NCI-H128 (cell line): ENCODE data around the gene PDE4C.
A peak's percentile ranks its signal among the peaks of the same experiment; 100 is the strongest.
"Not testable (repeated sequence)": the region's sequence is repeated elsewhere in the genome, so short reads cannot be mapped to it uniquely, and the experiment has no call there.

Source experiments
- DNase-seq: peaks from one replicate; lab custom pipeline; 2025; ENCODE audit not compliant: unreplicated experiment; lab: John Stamatoyannopoulos, UW

PDE4C gene

DNA sequence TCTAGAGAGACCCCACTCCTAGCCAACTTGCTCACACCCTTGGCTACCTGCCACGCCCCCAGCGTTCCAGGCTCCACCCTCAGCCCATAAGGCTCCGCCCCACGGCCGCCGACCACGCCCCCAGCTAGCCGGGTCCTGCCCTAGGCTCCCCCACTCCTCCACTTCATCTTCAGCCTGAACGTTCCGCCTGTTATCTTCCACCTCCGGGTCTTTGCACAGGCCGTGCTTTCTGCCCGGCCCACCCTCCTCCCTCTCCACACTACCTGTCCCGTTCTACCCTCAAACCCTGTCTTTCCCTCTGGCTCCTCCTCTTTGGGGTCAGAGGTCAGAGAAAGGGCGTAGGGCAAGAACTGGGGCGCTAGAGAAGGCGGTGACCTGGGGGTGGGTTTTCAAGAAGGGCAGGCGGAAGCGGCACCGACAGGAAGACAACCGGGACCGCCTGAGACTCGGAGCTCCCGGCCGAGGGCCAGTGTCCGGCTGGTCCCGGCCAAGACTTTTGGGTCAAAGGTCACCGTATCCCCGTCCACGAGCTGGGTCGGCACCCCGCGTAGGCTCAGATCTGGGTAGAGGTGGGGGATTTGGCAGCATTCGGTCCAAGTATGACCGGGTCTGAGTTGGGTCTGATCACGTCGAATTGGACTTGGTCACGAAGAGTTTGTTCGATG is 2.2 kb downstream of the PDE4C start:
- no peak for DNase-seq

DNA sequence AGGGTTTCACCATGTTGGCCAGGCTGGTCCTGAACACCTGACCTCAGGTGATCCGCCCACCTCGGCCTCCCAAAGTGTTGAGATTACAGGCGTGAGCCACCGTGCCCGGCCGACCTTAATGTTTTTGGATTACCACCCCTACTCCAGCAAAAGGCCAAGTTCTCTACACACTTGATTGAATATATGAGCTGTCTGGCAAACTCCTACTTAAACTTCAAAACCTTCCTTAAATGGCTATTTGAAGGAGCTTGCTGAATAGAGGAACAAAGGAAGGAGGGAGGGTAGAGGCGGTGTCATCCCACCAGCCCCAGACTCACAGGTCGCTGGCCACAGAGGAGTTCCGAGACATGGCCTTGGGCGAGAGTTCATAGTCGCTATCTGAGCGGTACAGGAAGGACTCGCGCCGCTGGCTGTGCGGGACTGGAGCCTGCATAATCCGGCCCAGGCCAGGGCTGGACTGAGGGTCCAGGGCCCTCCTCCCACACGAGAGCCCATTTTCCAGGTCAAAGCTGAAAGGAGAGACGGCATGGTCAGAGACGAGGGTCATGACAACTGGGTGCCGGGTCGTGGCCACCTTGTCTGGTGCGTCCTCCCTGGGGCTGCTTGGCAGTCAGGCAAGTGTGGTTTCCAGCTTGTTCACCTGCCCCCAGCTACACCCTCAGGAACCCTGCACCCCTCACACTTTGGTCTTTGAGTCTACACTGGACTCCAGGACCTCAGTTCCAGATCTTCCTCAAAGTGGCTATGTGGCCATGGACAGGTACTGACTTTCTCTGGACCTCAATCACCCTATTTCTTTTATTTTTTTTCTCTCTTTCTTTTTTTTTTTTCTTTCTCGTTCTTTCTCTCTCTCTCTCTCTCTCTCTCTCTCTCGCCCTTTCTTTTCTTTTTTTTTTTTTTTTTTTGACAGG is 4.2 kb downstream of the PDE4C start:
- DNase-seq: no peak

DNA sequence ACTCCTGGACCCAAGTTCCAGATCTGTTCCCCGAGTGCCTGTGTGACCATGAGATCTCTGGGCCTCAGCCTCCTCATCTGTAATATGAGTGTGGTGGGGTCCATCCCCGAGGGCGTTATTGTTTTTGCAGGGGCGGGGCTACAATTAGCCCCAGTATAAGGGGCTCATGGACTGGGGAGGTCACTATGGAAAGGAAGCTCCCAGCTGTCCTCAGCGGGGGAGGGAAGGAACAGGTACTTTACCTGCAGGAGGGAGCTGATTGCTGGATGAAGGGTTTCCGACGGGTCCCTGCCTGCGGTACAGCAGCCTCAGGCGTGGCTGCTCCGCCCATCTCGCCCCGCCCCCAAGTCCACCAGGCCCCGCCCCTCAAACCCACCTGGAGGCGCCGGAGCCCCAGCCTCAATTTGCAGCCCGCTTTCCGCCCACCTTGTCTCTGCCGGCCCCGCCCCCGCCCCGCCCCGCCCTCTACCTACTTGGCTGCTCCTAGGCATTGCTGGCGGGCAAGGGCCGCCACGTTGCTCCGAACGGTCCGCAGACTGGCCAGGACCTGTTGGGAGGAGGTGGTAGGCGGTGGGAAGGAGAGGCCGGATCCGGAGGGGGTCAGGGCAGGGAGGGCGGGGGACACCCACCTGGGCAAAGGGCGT is 5.5 kb downstream of the PDE4C start:
- DNase-seq: peak; percentile 8

DNA sequence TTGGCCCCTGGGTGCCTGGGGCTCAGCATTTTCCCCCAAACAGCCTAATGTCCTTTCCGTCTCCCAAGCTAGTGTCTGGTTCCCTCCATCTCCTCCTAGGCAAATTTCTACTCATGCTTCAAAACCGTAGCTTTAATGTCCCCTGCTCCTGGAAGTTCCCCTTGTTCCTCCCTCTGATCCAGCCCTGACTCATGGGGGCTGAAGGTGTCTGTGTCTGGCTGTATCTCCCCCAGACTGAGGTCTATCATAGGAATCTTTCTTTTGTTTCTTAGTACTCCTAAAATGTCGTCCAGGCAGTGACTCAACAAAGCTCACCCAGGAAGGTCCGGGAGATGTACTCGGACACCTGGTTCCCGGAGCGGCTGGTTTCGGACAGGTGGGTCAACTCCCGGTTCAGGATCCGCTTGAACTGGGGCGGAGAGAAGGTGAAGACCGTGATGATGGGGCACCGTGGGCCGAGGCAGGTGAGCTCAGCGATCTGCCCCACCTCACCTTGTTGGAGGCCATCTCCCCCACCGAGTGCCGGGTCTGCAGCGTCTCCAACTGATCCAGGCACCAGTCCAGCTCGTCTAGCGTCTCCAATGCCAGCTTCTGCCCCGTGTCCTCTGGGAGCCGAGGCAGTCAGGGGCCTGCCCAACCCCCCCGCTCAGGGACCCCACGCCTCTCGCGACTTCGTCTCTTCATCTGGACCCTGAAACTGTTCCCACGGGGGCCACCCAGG is 6.2 kb downstream of the PDE4C start:
- DNase-seq: no peak

DNA sequence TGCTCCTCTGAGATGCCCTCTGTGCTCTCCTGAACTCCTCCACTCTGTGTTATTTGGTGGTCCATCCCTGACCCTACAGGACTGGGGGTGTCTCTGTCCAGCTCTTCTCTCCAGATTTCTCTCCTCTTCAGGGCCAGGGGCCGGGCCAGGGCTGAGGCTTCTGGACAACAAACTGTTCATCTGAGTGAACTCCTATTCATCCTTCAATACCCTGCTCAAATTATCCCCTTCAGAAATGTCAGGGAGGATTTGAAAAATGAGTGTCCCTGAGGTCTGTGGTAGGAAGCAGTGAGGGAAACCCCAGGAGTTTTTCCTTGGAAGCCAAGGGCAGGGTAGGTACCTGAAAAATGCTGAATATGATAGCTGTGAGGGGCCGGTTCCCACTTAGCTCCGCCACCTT is 7.6 kb downstream of the PDE4C start:
- DNase-seq: no peak

DNA sequence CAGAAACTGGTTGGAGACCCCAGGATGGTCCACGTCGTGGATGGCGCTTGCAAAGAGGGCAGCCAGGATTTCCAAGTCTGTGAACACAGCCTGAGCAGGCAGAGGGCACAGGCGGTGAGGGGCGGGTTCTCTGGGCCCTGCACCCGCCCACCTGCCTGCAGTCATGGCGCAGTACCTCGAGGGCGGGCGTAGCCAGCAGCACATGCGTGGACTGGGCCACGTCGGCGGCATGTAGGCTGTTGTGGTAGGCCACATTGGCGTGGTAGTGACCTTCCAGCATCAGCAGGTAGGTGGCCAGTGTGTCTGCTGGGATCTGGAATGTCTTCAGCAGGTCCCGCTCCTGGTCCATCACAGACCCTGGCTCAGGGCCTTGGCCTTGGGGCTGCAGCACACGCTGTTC is 8.1 kb downstream of the PDE4C start:
- DNase-seq: no peak

DNA sequence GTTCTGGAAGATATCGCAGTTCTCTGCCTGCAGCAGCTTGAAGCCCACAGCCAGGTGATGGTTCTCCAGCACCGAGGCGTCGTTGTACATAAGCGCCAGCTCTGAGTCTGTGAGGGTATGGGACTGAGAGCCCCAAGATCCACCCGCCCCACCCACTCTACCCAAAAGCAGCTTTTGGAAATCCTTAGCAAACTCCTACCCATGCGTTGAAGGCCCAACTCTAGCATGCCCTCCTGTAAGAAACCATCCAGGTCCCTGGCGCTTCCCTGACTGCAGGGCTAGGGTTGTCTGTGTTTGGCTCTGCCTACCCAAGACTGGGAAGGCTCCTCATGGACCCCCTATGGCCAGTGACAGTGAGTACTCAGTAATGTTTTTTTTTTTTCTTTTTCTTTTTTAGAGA is 9.4 kb downstream of the PDE4C start:
- no peak for DNase-seq

DNA sequence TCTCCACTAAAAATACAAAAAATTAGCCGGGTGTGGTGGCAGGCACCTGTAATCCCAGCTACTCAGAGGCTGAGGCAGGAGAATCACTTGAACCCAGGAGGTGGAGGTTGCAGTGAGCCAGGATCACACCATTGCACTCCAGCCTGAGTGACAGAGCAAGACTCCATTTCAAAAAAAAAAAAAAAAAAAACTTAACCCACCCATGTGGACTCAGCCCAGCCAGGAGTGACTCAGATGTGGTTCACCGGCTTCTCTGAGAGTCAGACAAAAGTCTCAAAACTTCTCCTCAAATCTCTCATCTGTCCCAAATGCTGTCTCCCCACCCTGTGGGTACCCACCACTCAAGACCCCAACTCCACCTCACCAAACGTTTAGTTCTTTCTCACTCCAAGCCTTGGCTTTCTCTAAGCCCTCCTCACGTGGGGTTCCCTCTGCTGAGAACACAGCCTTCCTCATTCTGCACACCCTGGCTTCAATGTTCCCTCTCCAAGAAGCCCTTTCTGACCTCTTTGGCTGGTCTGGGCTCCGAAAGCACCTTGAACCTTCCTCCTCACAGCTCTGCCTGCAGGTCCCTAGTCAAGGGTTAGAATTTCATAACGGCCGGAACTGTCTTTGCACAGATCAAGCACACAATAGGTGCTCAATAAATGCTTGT is 11.3 kb downstream of the PDE4C start:
- DNase-seq: no peak

DNA sequence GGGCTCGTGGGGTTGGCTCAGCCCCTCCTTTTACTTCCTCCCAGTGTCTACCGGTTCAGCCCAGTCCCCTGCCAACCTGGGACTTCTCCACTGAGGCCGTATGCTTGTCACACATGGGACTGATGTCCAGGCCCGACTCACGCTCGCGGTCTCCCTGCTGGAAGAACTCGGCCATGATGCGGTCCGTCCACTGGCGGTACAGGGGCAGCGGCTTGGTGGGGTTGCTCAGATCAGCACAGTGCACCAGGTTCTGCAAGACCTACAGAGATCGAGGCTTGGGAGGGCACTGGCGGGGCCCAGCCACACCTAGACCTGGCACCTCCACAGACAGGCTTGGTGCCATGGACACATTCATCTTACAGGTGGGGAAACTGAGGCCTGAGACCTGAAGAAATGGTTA is 14.6 kb downstream of the PDE4C start:
- no peak for DNase-seq

DNA sequence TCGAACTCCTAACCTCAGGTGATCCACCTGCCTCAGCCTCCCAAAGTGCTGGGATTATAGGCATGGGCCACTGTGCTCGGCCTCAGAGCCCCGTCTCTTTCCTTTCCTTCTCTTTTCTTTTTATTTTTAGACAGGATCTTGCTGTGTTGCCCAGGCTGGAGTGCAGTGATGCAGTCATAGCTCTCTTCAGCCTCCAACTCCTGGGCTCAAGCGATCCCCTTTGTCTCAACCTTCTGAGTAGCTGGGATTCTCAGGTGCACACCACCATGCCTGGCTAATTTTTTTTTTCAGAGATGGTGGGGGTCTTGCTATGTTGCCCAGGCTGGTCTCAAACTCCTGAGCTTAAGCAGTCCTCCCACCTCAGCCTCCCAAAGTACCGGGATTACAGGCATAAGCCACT is 16.3 kb downstream of the PDE4C start:
- not testable (repeated sequence) for DNase-seq

DNA sequence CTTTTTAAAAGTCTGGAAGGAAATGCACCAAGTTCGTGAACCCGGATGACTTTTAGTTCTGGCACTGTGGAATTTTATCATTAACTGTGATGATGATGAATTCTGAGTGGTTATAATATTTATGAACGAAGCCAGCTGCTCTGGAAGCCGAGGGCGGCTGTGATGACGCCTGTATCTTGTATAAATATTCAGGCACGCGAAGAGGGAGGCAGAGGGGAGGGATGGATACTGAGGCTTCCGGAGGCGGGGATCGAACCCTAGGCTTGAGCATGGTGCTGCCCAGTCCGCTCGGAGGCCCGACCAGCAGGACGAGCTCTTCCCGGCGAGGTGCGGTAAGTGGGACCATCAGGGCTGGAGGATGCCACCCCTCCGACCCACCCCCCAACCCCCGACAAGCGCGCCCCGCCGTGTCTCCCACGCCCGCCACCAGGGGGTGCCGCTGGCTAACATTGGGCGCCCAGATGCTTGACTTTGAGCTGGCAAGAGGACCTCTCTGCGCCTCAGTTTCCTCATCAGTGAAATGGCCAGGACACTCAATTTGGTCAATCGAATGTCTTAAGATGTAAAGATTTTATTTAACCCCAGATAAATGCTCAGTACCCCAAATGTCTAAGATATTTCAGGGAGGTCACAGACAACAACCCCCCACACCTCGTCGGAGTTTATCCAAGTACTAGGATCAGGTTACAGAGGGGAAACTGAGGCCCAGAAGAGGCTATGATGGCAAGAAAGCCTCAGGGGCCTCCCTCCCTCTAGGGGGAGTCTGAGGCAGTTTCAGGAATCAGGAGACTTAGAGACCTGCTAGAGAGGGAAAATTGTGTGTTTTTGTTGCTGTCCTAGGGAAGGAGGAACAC is 17.9 kb downstream of the PDE4C start:
- DNase-seq: no peak

DNA sequence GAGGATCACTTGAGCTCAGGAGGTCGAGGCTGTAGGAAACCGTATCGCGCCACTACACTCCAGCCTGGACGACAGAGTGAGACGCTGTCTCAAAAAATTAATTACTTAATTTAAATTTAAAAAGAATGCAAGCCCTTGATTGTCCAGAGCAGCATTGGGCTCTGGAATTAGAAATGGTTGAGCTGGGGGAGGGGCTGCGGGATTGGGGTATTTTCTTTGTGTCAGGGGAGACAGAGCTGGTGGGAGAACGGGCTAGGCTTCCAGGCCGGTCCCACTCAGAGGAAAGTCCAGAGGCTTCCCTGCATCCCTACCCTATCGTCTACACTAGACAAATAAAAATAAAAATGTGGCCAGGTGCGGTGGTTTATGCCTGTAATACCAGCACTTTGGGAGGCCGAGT is 20.2 kb downstream of the PDE4C start:
- DNase-seq: no peak

DNA sequence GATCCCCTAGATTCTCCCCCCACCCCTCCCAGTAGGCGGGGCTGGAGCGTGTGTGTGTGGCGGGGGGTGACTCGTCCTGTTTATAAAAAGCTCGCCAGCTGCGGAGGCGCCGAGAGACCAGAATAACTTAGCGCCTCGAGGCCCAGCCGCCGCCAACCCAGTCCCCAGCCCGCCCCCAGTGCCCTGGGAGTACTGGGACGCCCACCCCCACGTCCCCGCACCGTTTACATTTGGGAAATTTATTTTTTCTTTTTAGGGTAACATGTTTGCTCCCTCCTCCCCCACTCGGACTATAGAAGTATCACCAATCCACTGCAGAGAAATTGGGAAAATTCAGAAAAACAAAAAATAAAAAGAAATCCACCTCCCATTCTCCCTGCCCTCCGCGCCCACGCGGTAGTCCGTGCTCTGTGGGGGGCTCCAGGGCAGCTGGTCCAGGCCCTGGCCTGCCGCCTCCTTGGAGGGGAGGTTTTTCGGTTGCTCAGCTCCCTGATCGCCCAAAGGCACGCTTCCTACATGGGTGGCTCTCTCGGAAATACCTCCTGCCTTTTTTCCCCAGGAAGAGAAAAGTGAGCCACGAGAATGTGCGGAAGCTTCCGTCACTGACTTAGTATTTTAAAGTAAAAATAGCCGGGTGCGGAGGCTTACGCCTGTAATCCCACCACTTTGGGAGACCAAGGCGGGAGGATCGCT is 20.9 kb downstream of the PDE4C start:
- DNase-seq: peak; percentile 39

DNA sequence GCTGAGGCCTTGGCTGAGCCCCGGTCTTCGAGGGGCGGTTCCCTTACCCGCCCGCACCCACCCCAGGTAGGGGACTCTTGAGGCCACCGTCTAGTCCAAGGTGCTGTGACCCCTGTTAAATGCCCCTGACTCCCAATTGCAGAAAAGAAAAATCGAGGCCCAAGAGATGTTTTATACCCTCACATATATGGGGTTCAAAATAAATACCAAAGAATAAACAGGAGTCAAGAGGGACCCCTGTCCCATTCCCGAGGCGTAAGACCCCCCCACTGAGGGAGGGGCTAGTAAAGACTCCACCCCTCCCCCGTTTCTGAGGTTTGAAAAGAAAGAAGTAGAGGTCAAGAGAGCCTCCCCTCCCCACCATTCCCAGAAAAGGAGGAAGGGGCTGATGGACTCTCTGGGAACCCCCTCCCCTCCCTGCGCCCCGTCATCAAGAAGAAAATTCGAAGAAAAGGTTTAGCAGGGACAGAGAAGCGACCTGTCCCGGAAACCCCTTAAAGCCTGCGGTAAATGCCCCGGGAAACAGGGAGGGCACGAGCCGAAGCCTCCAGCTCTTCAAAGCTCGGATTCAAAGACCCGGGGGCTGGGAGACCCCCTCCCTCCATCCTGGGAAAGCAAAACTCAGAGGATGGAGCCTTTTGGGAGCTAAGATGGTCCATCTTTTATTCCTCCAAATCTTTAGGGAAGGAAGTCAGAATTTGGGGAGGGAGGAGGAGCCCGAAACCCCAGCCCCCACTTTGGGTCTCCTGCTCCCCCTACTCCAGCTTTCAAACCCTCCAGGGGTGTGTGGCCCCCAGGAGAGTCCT is 21.6 kb downstream of the PDE4C start:
- no peak for DNase-seq

DNA sequence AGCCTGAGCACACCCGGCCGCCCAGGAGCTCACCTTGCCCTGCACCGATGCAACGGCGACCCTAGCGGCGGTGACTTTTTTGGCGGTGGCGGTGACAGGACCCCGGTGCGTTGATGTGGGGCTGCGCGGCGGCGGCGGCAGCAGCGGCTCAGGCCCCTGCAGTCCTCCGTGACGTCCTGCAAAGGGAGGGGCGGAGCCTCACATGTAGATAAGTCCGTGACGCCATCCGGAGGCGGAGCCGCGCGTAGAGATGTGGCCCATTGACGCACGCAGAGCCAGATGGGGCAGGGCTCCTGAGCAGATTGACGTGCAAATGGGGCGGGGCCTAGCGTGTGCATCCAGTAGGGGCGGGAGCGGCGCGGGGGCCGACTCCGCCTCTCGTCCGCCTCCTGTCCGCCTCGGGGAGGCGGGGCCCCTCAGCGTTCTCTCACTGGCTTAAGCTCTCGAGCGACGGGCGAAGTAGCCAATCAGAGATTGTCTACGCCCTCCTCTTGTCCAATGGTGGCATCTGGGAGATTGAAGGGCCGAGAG is 22.3 kb downstream of the PDE4C start, which contains the start of gene RAB3A:
RAB3A (minus strand) TSS at position 180 of the 531 bp plus-strand sequence. CDS start 1,302 bp downstream, outside the sequence.
- peak; percentile 100 for DNase-seq

DNA sequence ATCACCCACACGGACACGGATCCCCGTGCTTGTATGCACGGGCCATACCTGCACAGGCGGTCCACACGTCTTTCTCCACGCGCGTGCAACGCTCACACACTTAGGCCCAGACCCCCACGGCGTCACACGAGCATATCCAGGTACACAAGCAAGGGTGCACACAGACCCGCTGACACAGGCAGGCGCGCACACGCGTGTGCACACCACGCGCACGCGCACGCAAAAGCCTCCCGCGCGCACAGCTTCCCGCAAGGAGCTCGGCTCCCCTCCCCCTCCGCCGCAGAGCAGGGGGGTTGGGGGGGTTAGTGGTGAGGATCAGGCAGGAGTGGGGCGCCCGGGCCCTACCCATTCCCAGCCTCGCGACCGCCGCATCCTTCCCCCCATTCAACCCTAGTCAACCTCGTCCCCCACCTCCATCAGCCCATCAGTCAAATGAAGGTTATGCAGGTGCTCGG is 22.8 kb downstream of the PDE4C start:
- peak; percentile 13 for DNase-seq

DNA sequence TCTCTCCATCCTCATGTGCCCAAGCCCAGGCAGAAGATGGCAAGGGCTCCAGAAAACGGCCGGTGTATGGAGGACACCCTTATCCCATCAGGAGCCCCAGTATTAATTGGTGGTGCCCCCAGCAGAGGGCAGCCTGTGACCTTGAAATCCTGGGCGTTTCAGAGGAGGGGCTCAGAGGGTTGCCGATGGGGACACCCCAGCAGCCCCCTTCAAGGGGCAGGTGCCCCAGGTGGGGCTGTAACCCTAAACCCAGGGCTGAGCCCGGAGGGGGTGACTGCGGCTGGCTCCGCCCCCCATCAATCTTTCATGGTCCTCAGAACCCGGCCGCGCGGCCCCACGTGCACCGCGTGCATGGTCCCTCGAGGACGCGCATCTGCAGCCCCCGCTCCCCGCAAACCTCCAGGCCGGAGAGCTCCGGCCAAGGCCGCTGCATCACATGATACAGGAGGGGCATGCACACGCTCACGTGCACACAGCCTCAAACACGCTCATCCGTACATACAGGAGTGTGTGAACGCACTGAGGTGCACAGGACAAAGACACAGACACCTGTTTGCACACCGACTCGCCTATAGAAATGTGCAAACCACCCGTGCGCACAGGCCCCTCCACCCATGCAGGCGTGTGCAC is 23.3 kb downstream of the PDE4C start:
- peak; percentile 29 for DNase-seq

DNA sequence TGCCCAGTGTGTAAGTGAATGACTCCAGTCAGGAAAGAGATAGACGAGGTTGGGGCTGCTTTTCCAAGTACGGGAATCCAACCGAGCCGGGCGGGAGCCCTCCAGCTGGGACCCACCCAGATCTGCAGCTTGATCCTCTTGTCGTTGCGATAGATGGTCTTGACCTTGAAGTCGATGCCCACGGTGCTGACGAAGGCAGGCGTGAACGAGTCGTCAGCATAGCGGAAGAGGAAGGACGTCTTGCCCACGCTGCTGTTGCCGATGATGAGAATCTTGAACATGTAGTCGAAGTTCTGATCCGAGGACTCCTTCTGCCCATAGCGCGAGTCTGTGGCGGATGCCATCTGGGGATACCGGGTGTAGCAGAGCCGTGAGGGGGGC is 23.9 kb downstream of the PDE4C start:
- DNase-seq: no peak
